ENCODE data around the gene B3GALT4. TPM values are rescaled to one million over a fixed set of nuclear protein-coding genes. Genes with fewer than 3 reads are reported as not detected.

The B3GALT4 gene
- total and polyA plus RNA-seq, 2 of the 13 experiments (the other 11 are each of a cell fraction or from before 2014, with no cell fraction given), result 0.04 to 0.27 TPM

DNA sequence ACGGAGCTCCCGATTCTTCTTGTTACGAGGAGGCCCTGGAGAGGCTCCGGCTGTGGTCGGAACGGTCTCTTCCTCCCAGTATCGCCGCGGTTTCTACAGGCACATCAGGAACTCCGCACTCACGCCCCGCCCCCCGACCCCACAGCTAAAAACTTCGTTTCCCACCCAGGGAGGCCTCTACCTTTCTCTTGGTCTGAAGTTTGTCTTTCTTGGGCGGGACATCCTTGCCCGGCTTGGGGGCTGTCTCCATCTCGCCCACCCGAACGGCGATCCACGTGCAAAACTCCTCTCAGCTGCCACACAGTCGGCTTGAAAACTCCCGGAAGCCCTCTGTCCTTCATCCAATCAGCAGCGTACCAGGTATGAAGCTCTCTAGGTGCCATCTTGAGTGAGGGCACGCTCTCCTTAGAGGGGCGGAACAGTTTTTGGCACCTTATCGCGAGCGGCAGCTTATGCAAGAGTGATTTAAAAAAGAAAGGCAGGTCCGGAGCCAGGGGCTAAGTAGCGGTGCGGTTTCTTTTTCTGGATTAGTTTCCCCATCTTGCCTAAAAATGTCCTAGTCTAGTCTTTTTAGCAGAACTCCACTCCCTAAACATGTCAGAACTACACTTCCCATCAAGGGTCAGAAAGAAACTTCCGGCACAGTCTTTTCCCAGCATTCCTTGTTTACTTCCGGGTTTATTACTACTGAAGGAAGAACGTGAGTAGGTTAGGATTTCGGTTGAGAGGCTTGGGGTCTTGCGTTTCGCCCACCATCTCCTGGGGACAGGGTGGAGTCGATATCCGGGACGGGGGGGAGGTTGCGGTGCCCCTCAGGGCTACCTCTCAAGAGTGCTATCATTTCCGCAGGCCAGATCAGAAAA lies 12.2 kb downstream of the B3GALT4 start, which contains the start of the genes PFDN6 and WDR46 (continued):
- TF ChIP-seq ZNF775 (CRISPR knock-in tag; IDR thresholded peaks at IDR 0.05; ENCODE audit: borderline replicate concordance) (no peak), ZNF451 (CRISPR knock-in tag; IDR thresholded peaks at IDR 0.05) (no peak), ZFP37 (CRISPR knock-in tag; IDR thresholded peaks at IDR 0.05; ENCODE audit: borderline replicate concordance) (no peak), MZF1 (CRISPR knock-in tag; IDR thresholded peaks at IDR 0.05; ENCODE audit: borderline replicate concordance) (no peak), EZH2 (conservative IDR thresholded peaks at IDR 0.05; ENCODE audit: low read depth, low read length) (no peak), MAFF (IDR thresholded peaks at IDR 0.05; ENCODE audit: low read depth, low read length) (0 out of 2 replicates have a peak, but pooled peaks have one; percentile 4), IRF2 (CRISPR knock-in tag; IDR thresholded peaks at IDR 0.05) (peak; percentile 29; the same call in 1 of the 2 replicates), NFKB2 (CRISPR knock-in tag; IDR thresholded peaks at IDR 0.05; ENCODE audit: borderline replicate concordance) (no peak), ZNF792 (CRISPR knock-in tag; IDR thresholded peaks at IDR 0.05) (peak; percentile 62; the same call in 1 of the 2 replicates), KDM2A (CRISPR knock-in tag; IDR thresholded peaks at IDR 0.05; ENCODE audit: borderline replicate concordance, low read depth) (peak; percentile 54; the same call in 1 of the 2 replicates), JUN (CRISPR knock-in tag; IDR thresholded peaks at IDR 0.05) (no peak; the same call in 1 of the 2 replicates), NKX3-1 (CRISPR knock-in tag; IDR thresholded peaks at IDR 0.05) (no peak), JUND (CRISPR knock-in tag; IDR thresholded peaks at IDR 0.05) (peak; percentile 32; the same call in 1 of the 2 replicates), ZNF569 (CRISPR knock-in tag; IDR thresholded peaks at IDR 0.05; ENCODE audit: borderline replicate concordance) (no peak)
- TF ChIP-seq, protein P1, sequence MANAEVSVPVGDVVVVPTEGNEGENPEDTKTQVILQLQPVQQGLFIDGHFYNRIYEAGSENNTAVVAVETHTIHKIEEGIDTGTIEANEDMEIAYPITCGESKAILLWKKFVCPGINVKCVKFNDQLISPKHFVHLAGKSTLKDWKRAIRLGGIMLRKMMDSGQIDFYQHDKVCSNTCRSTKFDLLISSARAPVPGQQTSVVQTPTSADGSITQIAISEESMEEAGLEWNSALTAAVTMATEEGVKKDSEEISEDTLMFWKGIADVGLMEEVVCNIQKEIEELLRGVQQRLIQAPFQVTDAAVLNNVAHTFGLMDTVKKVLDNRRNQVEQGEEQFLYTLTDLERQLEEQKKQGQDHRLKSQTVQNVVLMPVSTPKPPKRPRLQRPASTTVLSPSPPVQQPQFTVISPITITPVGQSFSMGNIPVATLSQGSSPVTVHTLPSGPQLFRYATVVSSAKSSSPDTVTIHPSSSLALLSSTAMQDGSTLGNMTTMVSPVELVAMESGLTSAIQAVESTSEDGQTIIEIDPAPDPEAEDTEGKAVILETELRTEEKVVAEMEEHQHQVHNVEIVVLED (CRISPR knock-in tag; IDR thresholded peaks at IDR 0.05; ENCODE audit: borderline replicate concordance), result peak; percentile 72; the same call in 1 of the 2 replicates
- TF ChIP-seq, protein P2, sequence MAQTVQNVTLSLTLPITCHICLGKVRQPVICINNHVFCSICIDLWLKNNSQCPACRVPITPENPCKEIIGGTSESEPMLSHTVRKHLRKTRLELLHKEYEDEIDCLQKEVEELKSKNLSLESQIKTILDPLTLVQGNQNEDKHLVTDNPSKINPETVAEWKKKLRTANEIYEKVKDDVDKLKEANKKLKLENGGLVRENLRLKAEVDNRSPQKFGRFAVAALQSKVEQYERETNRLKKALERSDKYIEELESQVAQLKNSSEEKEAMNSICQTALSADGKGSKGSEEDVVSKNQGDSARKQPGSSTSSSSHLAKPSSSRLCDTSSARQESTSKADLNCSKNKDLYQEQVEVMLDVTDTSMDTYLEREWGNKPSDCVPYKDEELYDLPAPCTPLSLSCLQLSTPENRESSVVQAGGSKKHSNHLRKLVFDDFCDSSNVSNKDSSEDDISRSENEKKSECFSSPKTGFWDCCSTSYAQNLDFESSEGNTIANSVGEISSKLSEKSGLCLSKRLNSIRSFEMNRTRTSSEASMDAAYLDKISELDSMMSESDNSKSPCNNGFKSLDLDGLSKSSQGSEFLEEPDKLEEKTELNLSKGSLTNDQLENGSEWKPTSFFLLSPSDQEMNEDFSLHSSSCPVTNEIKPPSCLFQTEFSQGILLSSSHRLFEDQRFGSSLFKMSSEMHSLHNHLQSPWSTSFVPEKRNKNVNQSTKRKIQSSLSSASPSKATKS (CRISPR knock-in tag; IDR thresholded peaks at IDR 0.05), result no peak
- TF ChIP-seq, protein P3, sequence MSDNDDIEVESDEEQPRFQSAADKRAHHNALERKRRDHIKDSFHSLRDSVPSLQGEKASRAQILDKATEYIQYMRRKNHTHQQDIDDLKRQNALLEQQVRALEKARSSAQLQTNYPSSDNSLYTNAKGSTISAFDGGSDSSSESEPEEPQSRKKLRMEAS (IDR thresholded peaks at IDR 0.05), result peak; percentile 95
- TF ChIP-seq, protein P4, sequence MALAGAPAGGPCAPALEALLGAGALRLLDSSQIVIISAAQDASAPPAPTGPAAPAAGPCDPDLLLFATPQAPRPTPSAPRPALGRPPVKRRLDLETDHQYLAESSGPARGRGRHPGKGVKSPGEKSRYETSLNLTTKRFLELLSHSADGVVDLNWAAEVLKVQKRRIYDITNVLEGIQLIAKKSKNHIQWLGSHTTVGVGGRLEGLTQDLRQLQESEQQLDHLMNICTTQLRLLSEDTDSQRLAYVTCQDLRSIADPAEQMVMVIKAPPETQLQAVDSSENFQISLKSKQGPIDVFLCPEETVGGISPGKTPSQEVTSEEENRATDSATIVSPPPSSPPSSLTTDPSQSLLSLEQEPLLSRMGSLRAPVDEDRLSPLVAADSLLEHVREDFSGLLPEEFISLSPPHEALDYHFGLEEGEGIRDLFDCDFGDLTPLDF (CRISPR knock-in tag; IDR thresholded peaks at IDR 0.05), result no peak
- TF ChIP-seq, protein P5, sequence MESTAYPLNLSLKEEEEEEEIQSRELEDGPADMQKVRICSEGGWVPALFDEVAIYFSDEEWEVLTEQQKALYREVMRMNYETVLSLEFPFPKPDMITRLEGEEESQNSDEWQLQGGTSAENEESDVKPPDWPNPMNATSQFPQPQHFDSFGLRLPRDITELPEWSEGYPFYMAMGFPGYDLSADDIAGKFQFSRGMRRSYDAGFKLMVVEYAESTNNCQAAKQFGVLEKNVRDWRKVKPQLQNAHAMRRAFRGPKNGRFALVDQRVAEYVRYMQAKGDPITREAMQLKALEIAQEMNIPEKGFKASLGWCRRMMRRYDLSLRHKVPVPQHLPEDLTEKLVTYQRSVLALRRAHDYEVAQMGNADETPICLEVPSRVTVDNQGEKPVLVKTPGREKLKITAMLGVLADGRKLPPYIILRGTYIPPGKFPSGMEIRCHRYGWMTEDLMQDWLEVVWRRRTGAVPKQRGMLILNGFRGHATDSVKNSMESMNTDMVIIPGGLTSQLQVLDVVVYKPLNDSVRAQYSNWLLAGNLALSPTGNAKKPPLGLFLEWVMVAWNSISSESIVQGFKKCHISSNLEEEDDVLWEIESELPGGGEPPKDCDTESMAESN (CRISPR knock-in tag; conservative IDR thresholded peaks at IDR 0.05), result no peak
- TF ChIP-seq, protein P6, sequence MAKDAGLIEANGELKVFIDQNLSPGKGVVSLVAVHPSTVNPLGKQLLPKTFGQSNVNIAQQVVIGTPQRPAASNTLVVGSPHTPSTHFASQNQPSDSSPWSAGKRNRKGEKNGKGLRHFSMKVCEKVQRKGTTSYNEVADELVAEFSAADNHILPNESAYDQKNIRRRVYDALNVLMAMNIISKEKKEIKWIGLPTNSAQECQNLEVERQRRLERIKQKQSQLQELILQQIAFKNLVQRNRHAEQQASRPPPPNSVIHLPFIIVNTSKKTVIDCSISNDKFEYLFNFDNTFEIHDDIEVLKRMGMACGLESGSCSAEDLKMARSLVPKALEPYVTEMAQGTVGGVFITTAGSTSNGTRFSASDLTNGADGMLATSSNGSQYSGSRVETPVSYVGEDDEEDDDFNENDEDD (CRISPR knock-in tag; IDR thresholded peaks at IDR 0.05; ENCODE audit: borderline replicate concordance), result no peak
